ENCODE measurements around the gene CHCHD5. TPM values are rescaled to one million over a fixed set of nuclear protein-coding genes. Genes with fewer than 3 reads are reported as not detected.

CHCHD5 gene
- total and polyA plus RNA-seq, 2 of the 4 experiments (the other 2 are of a cell fraction): 4.8 to 40.1 TPM

GRCh38 chr2:112626604-112627059, 42.2 kb downstream of the CHCHD5 start (continued):
- TF ChIP-seq, protein P1, sequence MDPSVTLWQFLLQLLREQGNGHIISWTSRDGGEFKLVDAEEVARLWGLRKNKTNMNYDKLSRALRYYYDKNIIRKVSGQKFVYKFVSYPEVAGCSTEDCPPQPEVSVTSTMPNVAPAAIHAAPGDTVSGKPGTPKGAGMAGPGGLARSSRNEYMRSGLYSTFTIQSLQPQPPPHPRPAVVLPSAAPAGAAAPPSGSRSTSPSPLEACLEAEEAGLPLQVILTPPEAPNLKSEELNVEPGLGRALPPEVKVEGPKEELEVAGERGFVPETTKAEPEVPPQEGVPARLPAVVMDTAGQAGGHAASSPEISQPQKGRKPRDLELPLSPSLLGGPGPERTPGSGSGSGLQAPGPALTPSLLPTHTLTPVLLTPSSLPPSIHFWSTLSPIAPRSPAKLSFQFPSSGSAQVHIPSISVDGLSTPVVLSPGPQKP (IDR thresholded peaks at IDR 0.05; ENCODE audit: borderline replicate concordance, low read depth, low read length): no peak

Measured in IMR-90 (cell line).